ENCODE results near the gene MYL9.

DNA sequence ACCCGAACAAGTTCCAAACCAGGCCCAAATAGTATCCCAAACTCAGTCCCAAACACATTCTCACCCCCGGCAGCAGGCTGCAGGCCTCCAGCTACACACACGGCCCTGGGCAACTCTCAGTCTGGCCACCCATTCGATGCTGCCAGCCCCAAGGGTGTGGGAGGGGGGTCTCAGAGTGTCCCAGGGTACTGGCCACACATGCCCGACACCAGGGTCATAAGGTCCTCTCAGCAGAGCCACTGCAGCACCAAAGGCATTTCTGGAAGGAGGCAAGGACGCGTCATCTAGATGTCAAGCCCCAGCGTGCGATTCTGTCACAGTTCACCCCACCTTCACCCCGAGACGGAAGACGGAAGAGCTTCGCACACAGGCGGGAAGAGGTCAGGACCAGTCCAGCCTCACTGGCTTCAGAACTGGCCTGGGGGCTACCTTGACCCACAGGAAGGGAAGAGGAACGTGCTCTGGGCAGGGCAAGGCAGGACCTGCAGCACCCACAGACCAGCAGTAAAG is 9.5 kb downstream of the MYL9 start:
- TF ChIP-seq, protein P1, sequence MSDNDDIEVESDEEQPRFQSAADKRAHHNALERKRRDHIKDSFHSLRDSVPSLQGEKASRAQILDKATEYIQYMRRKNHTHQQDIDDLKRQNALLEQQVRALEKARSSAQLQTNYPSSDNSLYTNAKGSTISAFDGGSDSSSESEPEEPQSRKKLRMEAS (IDR thresholded peaks at IDR 0.05), result no peak
- TF ChIP-seq CREB1 (IDR thresholded peaks at IDR 0.05; ENCODE audit: low read depth), result no peak
- no peak for TF ChIP-seq YY1 (IDR thresholded peaks at IDR 0.05; ENCODE audit: low read depth)
- no peak for TF ChIP-seq RAD21 (IDR thresholded peaks at IDR 0.05; ENCODE audit: low read depth)
- no peak for TF ChIP-seq EP300 (IDR thresholded peaks at IDR 0.05; ENCODE audit: borderline replicate concordance)
- TF ChIP-seq USF1 (IDR thresholded peaks at IDR 0.05), result no peak
- no peak for TF ChIP-seq CEBPB (IDR thresholded peaks at IDR 0.05)
- no peak for TF ChIP-seq TEAD4 (IDR thresholded peaks at IDR 0.05)
- no peak for TF ChIP-seq EGR1 (IDR thresholded peaks at IDR 0.05)
- no peak for TF ChIP-seq ZBTB7A (IDR thresholded peaks at IDR 0.05; ENCODE audit: low read depth)
- no peak for TF ChIP-seq TAF1 (IDR thresholded peaks at IDR 0.05; ENCODE audit: low read depth)
- TF ChIP-seq FOXM1 (IDR thresholded peaks at IDR 0.05; ENCODE audit: borderline replicate concordance, low read depth), result no peak
- no peak for TF ChIP-seq TCF12 (IDR thresholded peaks at IDR 0.05; ENCODE audit: low read depth)
